Sigmoid colon (tissue), 4 donors: ENCODE measurements around the gene TRIM37.

Experiments used
- CTCF ChIP-seq, 4 experiments: fragments of 450-650 bp in 3 of 4; fragments of 200-600 bp in 1 of 4; IDR thresholded peaks; one replicate each; pipeline ENCODE4 v1.5.1; 2016 to 2019; ENCODE audit warnings: antibody characterized with exemption in 4 of 4, mild to moderate bottlenecking in 3 of 4, moderate library complexity in 2 of 4
- EP300 ChIP-seq, 4 donors: sonication (generic); formaldehyde crosslinking; IDR thresholded peaks; one replicate each; pipeline ENCODE4 v1.6.1; 2017; ENCODE audit warnings: antibody characterized with exemption in 4 of 4
- POLR2A ChIP-seq, 2 donors: fragments of 450-650 bp; IDR thresholded peaks; one replicate each; pipeline ENCODE4 v1.6.1; 2016; ENCODE audit warnings: antibody characterized with exemption in 2 of 2, mild to moderate bottlenecking in 2 of 2, moderate library complexity in 2 of 2
- POLR2AphosphoS5 ChIP-seq, 4 donors: sonication (generic); formaldehyde crosslinking; IDR thresholded peaks; one replicate each; pipeline ENCODE4 v1.6.1; 2017; ENCODE audit warnings: antibody characterized with exemption in 4 of 4

DNA sequence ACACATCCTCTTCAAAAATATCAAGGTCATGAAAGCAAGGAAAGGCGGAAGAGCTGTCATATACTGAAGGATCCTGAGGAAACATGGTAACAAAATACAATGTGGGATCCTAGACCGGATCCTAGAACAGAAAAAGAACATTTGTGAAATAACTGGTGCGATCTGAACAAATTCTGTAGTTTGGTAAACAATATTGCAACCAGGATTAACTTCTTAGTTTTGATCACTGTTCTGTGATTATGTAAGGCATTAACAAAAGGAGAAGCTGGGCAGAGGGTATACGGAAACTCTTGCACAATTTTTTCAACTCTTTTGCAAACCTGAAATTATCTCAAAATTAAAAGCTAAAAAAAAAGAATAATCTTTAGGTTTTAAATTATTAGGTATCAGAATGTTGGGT lies 109.7 kb downstream of the TRIM37 start:
- TF ChIP-seq CTCF (IDR thresholded peaks at IDR 0.05) = no peak
- no peak for TF ChIP-seq POLR2A (IDR thresholded peaks at IDR 0.05)
- no peak for TF ChIP-seq EP300 (IDR thresholded peaks at IDR 0.05)
- TF ChIP-seq POLR2AphosphoS5 (IDR thresholded peaks at IDR 0.05) = no peak
